ENCODE data around the gene GPR63.

The GPR63 gene

DNA sequence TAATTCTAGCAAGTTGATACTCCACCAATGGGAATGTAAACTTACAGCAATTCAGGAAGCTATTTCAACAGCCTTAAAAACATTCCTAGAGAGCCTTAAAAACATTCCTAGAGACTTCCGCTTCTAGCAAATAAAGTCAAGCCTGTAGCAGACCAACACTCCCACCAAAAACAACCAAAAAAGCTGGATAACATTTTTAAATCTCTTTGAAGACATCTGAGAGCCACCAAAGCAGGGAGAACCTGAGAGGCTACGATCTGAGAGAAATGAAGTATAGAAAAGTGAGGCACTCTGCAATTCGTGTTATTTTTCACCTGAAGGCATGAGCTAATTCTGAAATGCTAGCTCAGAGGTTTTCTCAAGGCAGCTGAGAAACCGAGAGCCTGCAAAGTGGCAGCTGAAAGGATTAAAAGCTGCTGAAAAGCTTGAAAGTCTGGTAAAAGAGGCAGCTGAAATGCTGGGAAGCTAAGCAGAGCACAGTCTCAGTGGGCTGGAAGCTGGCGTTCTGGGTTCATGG is 20.9 kb downstream of the GPR63 start:
- no peak for DNase-seq

DNA sequence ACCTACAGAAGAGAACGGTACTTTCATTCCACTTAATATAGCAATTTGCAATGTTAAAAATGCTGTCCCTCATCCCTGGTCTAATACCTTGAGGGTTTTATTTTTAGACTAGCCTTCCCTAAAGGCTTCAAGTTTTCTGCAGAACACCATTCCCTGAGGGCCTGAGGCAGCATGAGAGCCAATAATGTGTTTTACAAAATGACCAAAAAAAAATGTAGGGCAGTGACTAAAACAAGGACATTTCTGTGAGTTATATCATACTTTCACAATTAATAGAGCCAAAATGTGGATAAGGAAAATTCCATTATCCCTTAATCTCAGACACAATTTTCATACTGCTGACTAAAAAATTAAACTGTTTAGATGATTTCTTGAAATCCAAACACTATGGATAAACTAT is 22.7 kb downstream of the GPR63 start:
- DNase-seq: no peak

DNA sequence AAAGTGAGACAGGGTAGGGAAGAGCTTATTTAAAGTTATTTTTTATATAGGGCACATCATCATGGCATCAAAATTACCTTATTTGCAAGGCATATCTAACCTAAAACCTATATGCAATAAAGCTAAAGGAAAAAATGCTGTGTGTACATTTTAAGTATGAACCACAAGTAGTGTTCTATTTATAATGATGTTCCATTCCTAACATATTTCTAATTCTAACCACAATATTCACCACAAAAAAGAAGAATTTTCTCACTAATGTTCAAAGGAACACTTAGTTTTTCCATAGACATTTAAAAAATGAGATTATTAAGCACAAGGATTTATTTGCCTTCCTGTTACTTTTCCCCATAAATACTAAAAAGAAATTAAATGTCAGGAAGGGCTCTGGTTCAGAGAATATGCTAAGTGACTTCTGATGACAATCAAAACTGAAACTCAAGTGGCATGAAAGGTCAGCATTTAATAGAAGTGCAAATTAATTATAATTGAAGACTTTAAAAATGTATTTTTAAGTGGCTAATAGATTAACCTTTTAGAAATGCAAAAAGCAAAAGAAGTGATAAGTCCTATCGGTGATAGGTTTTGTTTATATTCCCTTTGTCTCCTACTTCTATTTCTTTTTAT is 25.1 kb downstream of the GPR63 start:
- no peak for DNase-seq

DNA sequence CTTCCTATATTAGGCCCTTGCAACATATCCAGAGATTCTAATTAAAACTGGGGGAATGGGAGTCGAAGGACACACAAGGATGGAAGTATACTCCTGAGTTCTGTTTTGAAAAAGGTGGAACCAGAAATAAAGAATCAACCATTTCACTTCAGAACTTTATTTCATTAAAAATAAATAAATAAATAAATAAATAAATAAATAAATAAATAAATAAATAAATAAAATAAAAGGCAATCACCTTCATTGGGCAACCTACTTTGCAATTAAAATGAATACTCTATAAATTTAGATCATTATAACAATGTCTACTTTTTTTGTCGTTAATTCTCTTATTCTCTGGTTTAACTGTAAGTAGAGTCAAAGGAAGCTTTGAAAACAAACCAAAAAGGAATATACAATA is 25.6 kb downstream of the GPR63 start:
- no peak for DNase-seq

DNA sequence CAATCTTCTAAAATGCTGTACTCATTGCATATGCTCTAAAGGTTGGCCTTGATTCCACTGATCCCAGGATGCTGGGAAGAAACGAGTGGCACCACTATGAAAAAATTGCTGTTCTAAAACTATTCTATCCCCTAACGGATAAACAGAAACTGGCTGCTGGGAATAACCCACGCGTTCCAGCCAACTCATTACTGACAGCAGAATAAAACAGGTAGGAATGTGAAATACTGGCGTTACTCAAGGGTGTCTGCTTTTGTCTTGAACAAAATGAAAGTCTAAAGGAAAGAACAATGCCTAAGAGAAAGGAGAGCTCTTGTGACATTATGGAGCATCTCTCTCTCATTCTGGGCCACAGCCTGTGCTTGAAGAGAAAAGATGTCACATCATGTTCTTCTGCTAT is 26.1 kb downstream of the GPR63 start:
- no peak for DNase-seq

DNA sequence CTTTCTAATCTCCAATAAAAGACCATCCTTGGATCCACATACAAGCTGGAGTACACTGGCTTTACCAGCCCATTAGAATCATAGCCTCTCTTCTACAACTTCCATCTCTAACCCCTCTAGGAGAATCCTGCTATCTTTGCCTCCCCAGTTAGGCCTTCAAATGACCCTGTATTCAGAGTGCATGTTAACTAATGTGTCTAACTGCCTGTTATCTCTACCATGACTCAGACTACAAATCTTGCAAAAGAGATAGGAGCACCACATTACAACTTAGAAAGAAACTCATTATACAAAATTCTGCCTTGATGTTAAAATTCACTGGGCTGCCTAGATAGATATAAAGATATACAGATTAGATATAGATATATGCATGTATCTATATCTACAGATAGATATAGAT is 28.2 kb downstream of the GPR63 start:
- peak; percentile 59 for DNase-seq

DNA sequence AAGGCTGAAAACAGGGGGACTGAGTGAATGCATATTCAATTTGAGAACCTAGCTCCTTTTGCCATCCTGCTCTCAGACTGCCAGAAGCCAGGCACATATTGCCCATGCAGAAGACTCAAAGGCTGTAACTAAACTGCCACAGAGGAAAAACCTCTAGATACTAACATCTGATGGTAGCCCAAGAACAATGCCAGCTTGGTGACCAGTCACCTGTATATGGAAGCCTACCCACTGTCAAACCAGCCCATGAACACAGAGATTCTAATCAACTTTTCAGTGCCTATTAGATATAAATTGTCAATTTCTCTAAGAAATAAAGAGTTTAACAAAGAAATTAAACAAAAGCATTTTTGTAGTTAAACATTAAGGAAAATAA is 34.2 kb downstream of the GPR63 start:
- no peak for DNase-seq

DNA sequence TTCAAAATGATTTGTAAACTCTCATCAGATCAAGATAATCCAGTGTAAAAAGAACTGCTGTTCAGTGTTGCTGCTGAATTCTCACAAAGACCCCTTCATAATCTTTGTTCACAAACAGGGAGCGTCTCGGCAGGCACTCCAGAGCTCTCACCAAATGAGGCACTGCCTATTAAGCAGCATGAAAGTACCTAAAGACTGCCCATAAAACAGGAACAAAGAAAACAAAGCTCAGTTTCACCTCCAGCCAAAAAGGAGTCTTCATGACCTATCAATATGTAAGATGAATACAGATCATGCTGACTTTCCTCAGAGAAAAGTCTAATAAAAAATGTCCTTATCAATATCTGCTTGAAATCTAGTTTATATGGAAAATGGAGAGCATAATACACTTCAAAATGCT is 41.8 kb downstream of the GPR63 start:
- no peak for DNase-seq

DNA sequence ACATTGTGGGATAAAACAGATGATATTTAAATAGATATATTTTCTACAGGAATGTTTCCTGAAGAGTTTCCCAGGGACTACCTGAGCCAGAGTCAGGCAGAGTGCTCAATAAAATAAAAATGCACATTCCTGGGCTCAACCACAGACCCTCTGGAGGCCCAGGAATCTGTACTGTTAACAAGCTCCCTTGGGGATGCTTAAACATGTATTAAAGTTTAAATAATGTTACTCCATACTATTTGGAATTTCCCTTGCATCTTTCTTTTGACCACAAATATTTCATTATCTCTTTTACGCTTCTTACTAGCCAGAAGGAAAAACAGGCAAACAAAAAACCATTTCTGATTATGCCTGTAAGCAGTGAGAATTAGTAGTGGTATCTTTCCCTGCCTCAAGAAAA is 42.3 kb downstream of the GPR63 start:
- DNase-seq: no peak

DNA sequence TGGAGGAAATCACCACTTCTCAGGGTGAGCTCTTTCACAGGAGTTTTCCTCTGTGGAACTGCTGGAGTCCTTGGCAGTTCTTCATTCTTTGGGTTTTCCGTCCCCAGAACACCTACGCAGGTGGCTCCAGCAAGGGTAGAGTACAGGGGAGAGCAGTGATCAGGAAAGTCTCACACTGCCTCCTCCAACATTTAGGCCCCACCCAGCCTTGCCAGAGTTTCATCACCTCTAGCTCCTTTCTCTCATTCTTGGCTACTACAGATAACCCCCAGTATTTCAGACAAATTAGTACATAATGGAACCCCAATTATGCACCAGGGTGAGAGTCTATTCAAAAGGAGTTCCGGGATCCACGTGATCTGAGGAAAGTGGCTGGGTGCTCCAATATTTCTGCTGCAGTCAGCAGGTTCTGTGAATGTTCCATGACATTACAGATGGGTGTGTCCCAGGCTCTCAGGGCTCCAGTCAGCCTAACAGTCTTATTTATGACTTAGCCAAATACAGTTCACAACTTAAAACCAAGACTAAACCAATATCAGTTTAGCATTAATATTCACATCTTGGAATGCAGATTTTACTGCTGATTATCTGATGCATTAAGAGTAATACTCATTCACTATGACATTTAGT is 44.6 kb downstream of the GPR63 start:
- DNase-seq: peak; percentile 8

DNA sequence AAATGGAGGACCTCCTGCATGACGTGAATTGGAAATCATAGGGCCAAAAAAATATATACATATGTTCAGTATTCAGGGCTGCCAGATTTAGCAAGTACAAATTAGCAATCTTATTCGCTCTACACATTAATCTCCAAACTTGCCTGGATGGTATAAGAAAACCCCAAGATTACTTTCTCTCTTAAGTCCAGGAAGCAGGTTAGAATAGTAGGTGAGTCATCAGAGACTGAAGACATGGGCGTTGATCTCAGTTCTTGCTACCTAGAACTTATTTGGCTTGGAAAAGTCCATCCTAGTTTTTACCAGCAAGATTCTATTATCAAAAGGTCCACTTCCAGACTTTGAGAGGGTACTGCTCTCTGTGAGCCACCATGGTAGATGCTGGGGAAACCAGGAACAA is 47.4 kb downstream of the GPR63 start:
- DNase-seq: no peak

DNA sequence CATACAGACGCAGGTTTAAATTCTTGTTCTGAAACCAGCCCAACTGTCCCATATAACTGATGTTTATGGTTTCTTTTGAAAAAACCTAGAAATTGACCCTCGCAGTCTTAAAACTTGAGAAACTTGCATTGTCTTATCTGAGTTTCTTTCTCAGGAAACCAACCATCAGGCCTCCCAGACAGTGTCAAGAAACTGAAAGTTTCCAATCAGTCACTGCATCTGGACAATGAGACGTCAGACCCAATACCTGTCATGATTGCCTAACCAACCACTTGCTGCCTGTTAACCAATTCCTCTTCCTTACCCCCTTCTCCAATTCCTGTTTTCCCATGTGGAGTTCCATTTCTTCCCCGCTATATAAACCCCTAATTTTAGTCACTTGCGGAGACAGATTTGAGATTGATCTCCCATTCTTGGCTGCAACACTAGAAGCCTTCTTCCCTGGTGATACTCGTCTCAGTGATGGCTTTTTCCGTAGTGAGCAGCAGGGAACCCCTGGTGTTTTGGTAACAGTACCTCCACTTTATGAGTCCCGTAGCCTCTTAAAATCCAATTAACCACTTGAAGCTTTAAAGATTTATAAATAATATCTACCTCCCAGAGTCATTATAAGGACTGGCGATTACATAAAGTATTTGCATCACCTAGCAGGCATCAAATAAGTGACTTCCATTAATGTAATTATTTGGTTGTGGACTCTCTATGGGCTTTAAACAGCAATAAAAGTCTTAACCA is 49.3 kb downstream of the GPR63 start:
- DNase-seq: no peak

DNA sequence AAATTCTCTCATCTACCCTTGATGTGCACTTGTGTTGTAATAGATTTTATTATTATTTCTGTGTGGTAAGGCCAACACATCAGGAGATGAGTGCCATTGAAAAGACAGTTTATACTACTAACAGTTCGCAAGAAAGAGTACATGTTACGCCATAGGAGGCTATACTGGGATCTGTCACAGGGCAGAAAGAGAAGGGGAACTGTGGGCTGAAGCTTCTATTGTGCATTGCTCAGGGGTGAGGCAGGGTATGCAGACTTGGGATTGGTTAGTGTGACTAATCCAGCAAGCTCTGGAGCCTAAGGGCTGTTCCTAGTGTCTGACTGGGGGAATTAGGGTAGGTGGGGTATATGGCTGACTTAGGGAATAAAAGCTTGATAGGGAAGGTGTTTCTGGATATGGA is 50.9 kb downstream of the GPR63 start:
- peak; percentile 22 for DNase-seq

DNA sequence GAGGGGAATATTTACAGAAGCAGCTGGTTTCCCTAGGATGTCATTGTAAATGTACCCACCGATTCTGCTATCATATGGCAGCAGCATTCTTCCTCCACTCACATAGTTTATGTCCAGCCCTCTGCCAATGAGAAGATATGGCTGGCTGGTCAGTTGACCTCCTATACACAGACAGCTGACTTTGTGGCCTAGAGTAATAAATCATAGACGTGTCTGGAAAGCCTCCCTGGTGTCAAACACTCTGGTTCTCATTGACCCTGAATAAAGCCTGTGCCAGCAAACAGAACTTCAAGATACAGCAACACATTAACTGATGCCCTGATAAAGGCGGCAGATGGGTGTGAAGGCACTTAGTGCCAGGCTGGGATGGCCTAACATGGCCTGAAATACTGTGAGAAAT is 52.6 kb downstream of the GPR63 start:
- no peak for DNase-seq

DNA sequence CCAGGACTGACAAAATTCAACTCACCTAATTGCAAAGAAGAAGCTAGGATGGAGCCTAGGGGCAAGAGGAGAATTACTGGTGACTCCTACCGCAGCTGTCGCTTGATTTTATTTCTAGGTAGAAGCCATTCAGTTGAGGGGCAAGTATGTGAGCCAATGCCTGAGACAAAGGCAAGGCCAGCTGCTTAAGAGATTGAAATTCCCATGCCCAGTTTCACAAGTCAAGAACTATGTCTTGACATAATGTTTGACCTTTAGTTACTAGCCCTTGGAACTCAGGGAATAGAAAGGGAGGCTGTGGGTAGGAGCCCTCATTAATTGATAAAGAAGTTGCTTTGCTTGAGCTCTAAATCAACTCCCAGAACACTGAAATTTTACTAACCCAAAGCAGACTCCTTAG is 54.0 kb downstream of the GPR63 start:
- DNase-seq: no peak

DNA sequence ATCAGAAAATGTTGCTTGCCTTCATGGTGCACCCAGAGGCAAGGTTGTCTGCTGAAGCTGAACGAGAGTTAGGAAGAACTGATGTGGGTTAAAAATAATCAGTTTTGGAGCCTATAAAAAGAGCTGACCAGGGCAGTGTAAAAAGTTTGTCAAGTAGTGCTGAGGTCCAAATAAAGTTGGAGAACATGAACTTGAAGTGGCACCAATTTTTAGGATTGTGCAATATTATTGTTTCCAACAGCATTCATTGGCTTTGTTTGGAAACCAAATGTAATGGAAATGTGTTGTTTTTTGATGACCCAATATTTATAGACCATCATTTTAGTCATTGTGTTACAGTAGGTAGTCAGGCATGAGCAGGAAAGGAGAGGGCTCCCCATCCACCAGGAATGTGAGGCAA is 55.7 kb downstream of the GPR63 start:
- DNase-seq: no peak

DNA sequence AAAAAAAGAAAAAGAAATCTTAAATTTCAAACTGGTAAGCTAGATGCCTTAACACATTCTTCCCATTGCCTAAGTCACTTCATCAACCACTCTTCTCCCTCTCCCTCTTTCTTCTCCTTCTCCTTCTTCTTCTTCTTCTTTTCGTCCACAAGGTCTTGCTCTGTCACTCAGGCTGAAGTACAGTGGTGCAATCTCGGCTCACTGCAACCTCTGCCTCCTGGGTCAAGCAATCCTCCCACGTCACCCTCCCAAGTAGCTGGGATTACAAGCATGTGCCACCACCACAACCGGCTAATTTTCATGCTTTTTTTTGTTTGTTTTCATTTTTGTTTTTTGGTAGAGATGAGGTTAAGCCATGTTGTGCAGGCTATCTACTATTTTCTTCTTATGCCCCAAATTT is 60.2 kb downstream of the GPR63 start:
- no peak for DNase-seq

DNA sequence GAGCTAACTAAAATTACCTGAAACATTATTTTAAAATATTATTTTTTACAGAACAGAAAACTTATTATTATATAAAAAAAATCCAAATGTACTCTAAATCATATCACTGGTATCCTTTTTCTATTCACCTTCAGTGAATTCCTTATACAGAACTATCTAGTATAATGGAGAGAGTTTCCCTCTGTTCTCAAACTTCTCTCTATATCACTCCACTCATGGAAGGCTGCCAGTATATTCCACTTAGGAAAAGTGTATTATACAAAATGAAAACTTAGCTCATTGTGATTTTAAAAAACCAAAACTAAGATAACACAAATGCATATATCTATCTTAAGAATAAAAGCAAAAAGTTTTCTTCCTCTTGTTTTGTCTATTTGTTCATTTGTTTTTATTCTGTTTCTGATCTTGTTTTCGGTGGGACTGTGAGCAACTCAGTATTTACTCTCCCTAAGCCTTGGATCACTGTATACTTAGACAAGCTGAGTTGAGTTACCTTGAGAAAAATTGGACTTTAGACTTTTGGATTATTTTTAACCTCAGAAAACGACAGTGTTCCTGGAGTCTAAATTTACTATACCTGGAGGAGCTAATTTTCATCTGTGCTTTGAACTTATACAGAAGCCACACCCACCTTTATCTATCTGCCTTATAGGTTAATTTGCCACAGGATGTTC is 61.4 kb downstream of the GPR63 start:
- DNase-seq: no peak

DNA sequence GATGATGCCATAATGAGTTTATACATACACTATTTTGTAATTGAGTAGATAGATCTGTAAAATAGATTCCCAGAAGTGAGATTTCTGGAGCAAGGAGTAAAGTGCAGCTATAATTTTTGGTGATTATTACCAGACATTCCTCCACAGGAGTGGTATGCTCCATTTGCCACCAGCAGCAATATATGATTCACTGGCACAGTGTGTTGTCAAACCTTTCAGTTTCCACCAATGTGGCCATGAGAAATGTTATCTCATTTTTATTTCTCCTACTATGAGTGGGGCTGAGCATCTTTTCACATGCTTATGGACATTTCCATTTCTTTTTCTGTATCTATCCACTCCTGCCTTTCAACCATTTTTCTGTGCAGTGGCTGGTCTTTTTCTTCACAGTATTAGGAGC is 70.5 kb downstream of the GPR63 start:
- DNase-seq: no peak

DNA sequence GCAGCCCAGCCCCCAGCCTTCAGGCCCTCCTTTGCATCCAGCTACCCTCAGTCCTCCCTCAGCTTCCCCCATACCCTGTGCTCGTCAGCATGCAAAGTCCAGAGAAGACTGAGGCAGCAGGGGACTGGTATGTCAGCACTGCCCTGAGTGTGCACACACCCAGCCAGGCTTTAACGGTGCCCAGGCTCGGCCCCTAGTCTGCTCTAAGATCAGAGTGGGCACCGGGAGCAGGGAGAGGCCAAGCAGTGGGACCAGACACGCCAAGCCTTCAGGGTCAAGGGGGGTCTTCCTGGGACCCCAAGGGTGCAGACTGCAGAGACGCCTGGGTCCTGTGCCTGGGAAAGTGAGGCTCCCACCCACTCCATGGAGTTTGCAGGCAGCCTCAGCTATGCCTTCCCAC is 74.7 kb downstream of the GPR63 start:
- no peak for DNase-seq

DNA sequence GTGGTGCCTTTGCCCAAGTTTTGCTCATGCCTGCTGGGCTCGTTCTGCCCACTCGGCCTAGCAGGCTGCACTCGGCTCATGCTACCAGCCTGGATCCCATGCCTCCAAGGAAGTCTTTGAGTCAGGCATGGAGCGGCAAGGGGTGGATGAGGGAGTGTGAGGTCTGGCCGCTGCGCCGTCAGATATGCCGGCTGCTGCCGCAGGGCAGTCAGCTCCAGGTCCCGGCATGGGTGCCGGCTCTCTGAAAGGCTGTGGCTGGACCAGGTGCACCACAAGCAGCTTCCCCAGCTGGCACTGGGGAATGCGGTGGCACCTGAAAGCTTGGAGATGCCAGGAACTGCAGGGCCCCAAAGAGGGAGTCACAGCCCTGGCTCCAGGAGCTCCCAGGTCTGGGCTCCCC is 75.5 kb downstream of the GPR63 start:
- DNase-seq: no peak

DNA sequence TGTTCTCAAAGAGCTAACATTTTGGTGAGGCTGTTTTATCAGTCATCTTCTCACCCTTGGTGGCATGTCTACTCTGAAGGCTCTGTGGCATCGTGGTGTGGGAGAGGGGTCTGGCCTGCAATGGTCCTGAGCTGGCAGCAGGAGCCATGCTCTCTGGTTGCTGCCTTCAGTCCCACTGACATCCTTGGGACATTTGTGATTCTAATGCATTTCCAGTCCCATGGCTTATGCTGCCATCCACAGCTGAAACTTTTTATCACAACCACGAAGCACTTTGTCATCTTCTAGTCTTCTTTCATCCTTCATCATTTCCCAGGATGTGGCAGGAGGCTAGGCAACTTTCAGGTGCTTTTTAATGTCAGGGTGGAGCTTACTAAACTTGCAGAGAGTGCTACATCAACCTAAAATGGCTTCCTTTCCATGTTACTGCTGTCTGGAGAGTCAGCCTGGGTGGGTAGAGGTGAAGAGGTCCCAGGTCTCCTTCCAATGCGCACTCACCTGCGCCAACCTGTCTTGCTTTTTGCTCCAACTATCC is 77.1 kb downstream of the GPR63 start:
- no peak for DNase-seq

DNA sequence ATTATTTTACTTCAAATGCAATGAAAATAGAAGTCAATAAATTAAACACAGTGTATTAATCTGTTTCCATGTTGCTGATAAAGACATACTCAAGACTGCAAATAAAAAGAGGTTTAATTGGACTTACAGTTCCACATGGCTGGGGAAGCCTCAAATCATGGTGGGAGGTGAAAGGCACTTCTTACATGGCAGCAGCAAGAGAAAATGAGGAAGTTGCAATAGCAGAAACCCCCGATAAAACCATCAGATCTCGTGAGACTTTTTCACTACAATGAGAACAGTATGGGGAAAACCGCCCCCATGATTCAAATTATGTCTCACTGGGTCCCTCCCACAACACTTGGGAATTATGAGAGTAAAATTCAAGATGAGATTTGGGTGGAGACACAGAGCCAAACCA is 82.2 kb downstream of the GPR63 start:
- no peak for DNase-seq

DNA sequence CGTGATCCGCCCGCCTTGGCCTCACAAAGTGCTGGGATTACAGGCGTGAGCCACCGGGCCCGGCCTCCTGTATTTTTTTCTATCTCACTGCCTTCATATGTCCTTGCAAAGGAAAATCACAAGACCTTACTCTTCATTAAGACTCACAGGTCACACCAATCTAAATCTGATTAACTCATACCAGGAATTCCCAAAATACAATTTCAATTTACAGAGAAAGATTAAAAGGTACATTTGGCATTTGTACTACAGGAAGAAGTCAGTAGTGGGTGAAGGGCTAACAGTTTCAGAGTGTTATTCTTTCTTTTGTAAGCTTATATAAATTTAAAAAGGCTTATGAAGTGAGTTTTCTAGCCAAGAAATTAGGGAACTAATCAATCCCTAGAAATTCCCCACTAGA is 87.4 kb downstream of the GPR63 start:
- no peak for DNase-seq
